ENCODE measurements around the gene DSG4.

GRCh38 chr18:31428211-31428610, 51.6 kb downstream of the DSG4 start:
- no peak for TF ChIP-seq EZH2 (IDR thresholded peaks at IDR 0.05)
- TF ChIP-seq CTCF (IDR thresholded peaks at IDR 0.05): no peak
